ENCODE results near the gene DNAJC5. TPM values are rescaled to one million over a fixed set of nuclear protein-coding genes. Genes with fewer than 3 reads are reported as not detected.
A peak's percentile ranks its signal among the peaks of the same experiment; 100 is the strongest.
"Not testable (repeated sequence)": the region's sequence is repeated elsewhere in the genome, so short reads cannot be mapped to it uniquely, and the experiment has no call there.

The DNAJC5 gene
- 25.5 TPM for total RNA-seq (ENCODE audit: insufficient read depth, low replicate concordance)

- DNase-seq (ENCODE audit: low spot score), result peak; percentile 96
Observed at GRCh38 chr20:63894358-63895201, at the start of gene DNAJC5. TSS of gene DNAJC5 (plus strand) at chr20:63895126. CDS start at chr20:63928346, 33,220 bp downstream.

- peak; percentile 94 for DNase-seq (ENCODE audit: low spot score)
Observed at GRCh38 chr20:63846128-63846771, 48.7 kb upstream of the DNAJC5 start.

- no peak for DNase-seq (ENCODE audit: low spot score)
Observed at GRCh38 chr20:63846888-63847236, 48.1 kb upstream of the DNAJC5 start.

- DNase-seq (ENCODE audit: low spot score), result no peak
Observed at GRCh38 chr20:63847237-63848002, 47.5 kb upstream of the DNAJC5 start.

GRCh38 chr20:63848003-63848911, 46.7 kb upstream of the DNAJC5 start:
- DNase-seq (ENCODE audit: low spot score), result no peak

- DNase-seq (ENCODE audit: low spot score), result no peak
Observed at GRCh38 chr20:63850689-63851547, 44.0 kb upstream of the DNAJC5 start.

- DNase-seq (ENCODE audit: low spot score), result not testable (repeated sequence)
Observed at GRCh38 chr20:63851548-63851943, 43.4 kb upstream of the DNAJC5 start.

- DNase-seq (ENCODE audit: low spot score), result not testable (repeated sequence)
Observed at GRCh38 chr20:63853733-63854068, 41.2 kb upstream of the DNAJC5 start.

GRCh38 chr20:63854069-63854765, 40.7 kb upstream of the DNAJC5 start:
- peak; percentile 67 for DNase-seq (ENCODE audit: low spot score)

GRCh38 chr20:63854766-63855362, 40.1 kb upstream of the DNAJC5 start:
- DNase-seq (ENCODE audit: low spot score), result peak; percentile 25

GRCh38 chr20:63855363-63856097, 39.4 kb upstream of the DNAJC5 start:
- DNase-seq (ENCODE audit: low spot score), result peak; percentile 23

GRCh38 chr20:63856098-63856511, 38.8 kb upstream of the DNAJC5 start:
- no peak for DNase-seq (ENCODE audit: low spot score)

- peak; percentile 36 for DNase-seq (ENCODE audit: low spot score)
Observed at GRCh38 chr20:63857764-63858392, 37.0 kb upstream of the DNAJC5 start.

- DNase-seq (ENCODE audit: low spot score), result peak; percentile 61
Observed at GRCh38 chr20:63858393-63859165, 36.3 kb upstream of the DNAJC5 start.

GRCh38 chr20:63859166-63859699, 35.7 kb upstream of the DNAJC5 start:
- no peak for DNase-seq (ENCODE audit: low spot score)

GRCh38 chr20:63860325-63861051, 34.4 kb upstream of the DNAJC5 start:
- peak; percentile 12 for DNase-seq (ENCODE audit: low spot score)

Data from umbilical cord (tissue), 2 donors.